ENCODE measurements around the gene UVRAG. TPM values are rescaled to one million over a fixed set of nuclear protein-coding genes. Genes with fewer than 3 reads are reported as not detected.

Gene UVRAG
- total RNA-seq, 2 experiments from 2014 or later, result 16.5 to 19.5 TPM

DNA sequence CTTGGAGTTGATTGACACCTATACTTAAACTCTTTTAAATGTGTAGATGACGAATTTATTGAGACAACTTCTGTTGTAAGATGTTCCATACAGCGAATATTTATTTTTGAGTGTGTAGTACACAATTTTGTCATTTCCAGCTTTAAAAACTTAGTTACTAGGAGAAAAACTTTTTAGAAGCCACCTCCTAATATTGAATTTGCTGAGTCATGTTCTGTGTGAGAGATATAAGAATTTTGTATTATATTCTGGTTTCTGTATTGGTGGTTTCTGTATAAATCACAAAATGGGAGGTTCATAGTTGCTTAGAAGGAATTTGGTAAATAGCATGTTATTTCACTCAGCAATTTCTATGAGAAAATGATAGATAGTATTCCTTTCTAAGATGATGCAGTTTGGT, 220.0 kb downstream of the UVRAG start:
- H3K4me1 Mint-ChIP-seq (ENCODE audit: low read depth), result no peaks in the 10 kb centered on the region
- TF ChIP-seq, protein P1, sequence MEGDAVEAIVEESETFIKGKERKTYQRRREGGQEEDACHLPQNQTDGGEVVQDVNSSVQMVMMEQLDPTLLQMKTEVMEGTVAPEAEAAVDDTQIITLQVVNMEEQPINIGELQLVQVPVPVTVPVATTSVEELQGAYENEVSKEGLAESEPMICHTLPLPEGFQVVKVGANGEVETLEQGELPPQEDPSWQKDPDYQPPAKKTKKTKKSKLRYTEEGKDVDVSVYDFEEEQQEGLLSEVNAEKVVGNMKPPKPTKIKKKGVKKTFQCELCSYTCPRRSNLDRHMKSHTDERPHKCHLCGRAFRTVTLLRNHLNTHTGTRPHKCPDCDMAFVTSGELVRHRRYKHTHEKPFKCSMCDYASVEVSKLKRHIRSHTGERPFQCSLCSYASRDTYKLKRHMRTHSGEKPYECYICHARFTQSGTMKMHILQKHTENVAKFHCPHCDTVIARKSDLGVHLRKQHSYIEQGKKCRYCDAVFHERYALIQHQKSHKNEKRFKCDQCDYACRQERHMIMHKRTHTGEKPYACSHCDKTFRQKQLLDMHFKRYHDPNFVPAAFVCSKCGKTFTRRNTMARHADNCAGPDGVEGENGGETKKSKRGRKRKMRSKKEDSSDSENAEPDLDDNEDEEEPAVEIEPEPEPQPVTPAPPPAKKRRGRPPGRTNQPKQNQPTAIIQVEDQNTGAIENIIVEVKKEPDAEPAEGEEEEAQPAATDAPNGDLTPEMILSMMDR (IDR thresholded peaks at IDR 0.05), result no peak
- CTCF ChIA-PET, result no interaction called here
- no peaks in the 10 kb centered on the region for H3K27me3 Mint-ChIP-seq
- H3K4me1 ChIP-seq (ENCODE audit: insufficient read depth, low read length), result no peaks in the 10 kb centered on the region
- no peaks in the 10 kb centered on the region for H3K9me3 ChIP-seq (ENCODE audit: control insufficient read depth in 1 of 2, insufficient read depth in 1 of 2, low read length in 2 of 2)
- H3K9me3 Mint-ChIP-seq, result no peaks in the 10 kb centered on the region
- peaks cover 21% of the 10 kb centered on the region for H3K36me3 Mint-ChIP-seq (ENCODE audit: low read depth)
- intact Hi-C loops (cut with DNase I, micrococcal nuclease), result no loop called here
- no peak overlapping the region for H3K27ac ChIP-seq (ENCODE audit: low read depth in 1 of 2, low read length in 2 of 2)
- POLR2A ChIA-PET, result no interaction called here
- ATAC-seq (ENCODE audit: poor library complexity), result no peak
- H3K36me3 ChIP-seq (ENCODE audit: insufficient read depth, low read length), result no peaks in the 10 kb centered on the region
- DNase-seq, result no peak
- no peak overlapping the region for H3K27ac Mint-ChIP-seq
- H3K27me3 ChIP-seq (ENCODE audit: control insufficient read depth in 1 of 2, insufficient read depth in 2 of 2, low read length in 2 of 2), result no peaks in the 10 kb centered on the region
- H3K4me3 Mint-ChIP-seq, result no peak overlapping the region
- no peak overlapping the region for H3K4me3 ChIP-seq (ENCODE audit: low read length)

DNA sequence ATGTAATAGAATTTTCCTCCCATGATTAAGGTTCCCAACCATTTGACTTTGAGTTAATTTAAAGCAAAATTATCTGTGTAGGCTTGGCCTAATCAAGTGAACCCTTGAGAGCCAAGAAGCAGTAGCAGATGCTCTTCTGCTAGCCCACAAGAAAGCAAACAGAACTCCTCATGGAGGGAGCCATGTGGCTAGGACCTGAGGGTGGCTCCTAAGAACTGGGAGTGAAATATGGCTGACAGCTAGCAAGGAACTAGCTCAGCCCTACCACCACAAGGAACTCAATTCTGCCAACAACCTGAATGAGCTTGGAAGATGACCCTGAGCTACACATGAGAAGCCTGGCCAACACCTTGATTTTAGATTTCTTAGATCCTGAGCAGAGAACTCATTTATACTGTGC, 223.6 kb downstream of the UVRAG start:
- Mint-ChIP-seq H3K4me1 (ENCODE audit: low read depth) (no peaks in the 10 kb centered on the region), H3K27ac (no peak overlapping the region), H3K4me3 (no peak overlapping the region), H3K9me3 (no peaks in the 10 kb centered on the region), H3K27me3 (no peaks in the 10 kb centered on the region), H3K36me3 (ENCODE audit: low read depth) (peaks cover 41% of the 10 kb centered on the region)
- DNase-seq, result no peak
- intact Hi-C loops (cut with DNase I, micrococcal nuclease), result no loop called here
- Histone ChIP-seq H3K27ac (ENCODE audit: low read depth in 1 of 2, low read length in 2 of 2) (no peak overlapping the region), H3K36me3 (ENCODE audit: insufficient read depth, low read length) (no peaks in the 10 kb centered on the region), H3K27me3 (ENCODE audit: control insufficient read depth in 1 of 2, insufficient read depth in 2 of 2, low read length in 2 of 2) (no peaks in the 10 kb centered on the region), H3K4me3 (ENCODE audit: low read length) (no peak overlapping the region), H3K4me1 (ENCODE audit: insufficient read depth, low read length) (no peaks in the 10 kb centered on the region), H3K9me3 (ENCODE audit: control insufficient read depth in 1 of 2, insufficient read depth in 1 of 2, low read length in 2 of 2) (no peaks in the 10 kb centered on the region)
- no peak for ATAC-seq (ENCODE audit: poor library complexity)
- TF ChIP-seq, protein P1 (IDR thresholded peaks at IDR 0.05), result no peak
- CTCF ChIA-PET, result no interaction called here
- POLR2A ChIA-PET, result no interaction called here

DNA sequence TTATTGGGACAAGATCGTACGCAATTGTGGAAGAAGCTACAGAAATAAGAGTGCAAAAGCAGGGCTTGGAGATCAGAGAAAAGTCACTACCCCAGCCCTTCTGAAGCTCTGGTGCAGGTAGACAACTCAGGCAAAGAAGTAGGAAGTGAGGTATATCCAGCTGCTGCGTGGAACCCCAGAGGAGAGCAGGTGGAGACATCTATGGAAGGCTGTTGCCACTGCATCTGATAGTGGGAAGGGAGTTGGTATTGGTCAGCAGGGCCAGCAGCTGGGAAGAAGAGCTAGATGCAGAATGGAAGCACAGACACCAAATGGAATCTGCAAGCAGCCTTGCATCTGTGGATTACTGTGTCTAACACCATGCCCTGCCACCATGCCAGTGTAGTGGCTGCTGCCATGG, 226.2 kb downstream of the UVRAG start:
- H3K9me3 Mint-ChIP-seq, result no peaks in the 10 kb centered on the region
- DNase-seq, result no peak
- Histone ChIP-seq H3K36me3 (ENCODE audit: insufficient read depth, low read length) (no peaks in the 10 kb centered on the region), H3K27ac (ENCODE audit: low read depth in 1 of 2, low read length in 2 of 2) (no peak overlapping the region), H3K9me3 (ENCODE audit: control insufficient read depth in 1 of 2, insufficient read depth in 1 of 2, low read length in 2 of 2) (peaks cover 3 to 5% of the 10 kb centered on the region in 2 experiments), H3K4me3 (ENCODE audit: low read length) (no peak overlapping the region), H3K27me3 (ENCODE audit: control insufficient read depth in 1 of 2, insufficient read depth in 2 of 2, low read length in 2 of 2) (no peaks in the 10 kb centered on the region), H3K4me1 (ENCODE audit: insufficient read depth, low read length) (no peaks in the 10 kb centered on the region)
- H3K27ac Mint-ChIP-seq, result no peak overlapping the region
- no peak overlapping the region for H3K4me3 Mint-ChIP-seq
- intact Hi-C loops (cut with DNase I, micrococcal nuclease), result no loop called here
- H3K4me1 Mint-ChIP-seq (ENCODE audit: low read depth), result no peaks in the 10 kb centered on the region
- TF ChIP-seq, protein P1 (IDR thresholded peaks at IDR 0.05), result no peak
- H3K27me3 Mint-ChIP-seq, result no peaks in the 10 kb centered on the region
- H3K36me3 Mint-ChIP-seq (ENCODE audit: low read depth), result peaks cover 64% of the 10 kb centered on the region
- no peak for ATAC-seq (ENCODE audit: poor library complexity)
- POLR2A ChIA-PET, result no interaction called here
- CTCF ChIA-PET, result no interaction called here

All from CD4-positive, alpha-beta T cell (primary cell).